GM12873 (cell line): ENCODE results near the gene EIF5A.

Experiments
- CTCF ChIP-seq: IDR thresholded peaks from 2 replicates; pipeline ENCODE4 v1.5.1; 2012; ENCODE audit warnings: low read depth, mild to moderate bottlenecking, moderate library complexity, low read length, control low read depth; ENCODE audit not compliant: insufficient read depth; ENCODE audit errors: missing control alignments

Gene EIF5A

DNA sequence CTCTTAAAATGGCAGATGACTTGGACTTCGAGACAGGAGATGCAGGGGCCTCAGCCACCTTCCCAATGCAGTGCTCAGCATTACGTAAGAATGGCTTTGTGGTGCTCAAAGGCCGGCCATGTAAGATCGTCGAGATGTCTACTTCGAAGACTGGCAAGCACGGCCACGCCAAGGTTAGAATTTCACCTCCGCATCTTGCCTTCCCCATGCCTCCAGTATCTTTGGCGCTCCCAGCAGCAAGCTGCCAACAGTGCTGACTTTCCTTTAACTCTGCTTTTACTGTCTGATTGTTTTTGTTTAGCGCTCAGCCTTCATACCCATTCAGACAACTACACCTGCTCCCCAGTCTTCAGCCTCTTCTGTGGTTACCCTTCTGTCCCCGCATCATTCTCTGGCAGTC is 2.2 kb downstream of the EIF5A start:
- TF ChIP-seq CTCF = no peak

- no peak for TF ChIP-seq CTCF
These were observed 3.8 kb downstream of the EIF5A start for GRCh38 chr17:7311110-7311705.

DNA sequence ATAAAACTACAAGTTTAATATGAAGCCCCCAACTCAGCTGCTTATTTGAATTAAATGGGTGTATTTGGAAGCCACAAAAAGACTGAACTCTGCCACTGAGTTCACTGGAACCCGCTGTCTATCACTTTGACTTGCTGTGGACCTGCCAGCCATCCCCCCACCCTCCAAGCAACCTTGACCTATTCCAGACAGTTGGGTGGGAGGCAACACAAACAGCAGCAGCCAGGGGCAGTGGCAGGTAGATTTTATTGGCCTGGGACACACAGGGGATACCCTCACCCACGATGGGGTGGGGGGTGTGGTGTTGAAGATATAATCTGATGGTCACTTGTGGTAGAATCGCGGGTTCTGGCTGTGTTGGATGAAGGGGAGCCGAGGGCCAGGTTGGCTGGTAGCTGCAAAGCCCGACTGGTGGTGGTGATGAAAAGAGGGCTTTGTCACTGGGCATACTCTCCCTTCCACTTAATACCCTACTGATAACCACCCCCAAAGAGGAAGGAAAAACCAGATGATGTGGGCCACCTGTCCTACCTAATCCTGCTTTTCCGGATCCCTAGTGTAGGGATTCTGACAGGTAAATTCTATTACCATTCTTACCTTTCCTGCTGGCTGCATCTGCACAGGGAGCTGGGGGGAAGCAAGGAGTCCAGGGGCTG is 5.1 kb downstream of the EIF5A start:
- TF ChIP-seq CTCF = no peak

DNA sequence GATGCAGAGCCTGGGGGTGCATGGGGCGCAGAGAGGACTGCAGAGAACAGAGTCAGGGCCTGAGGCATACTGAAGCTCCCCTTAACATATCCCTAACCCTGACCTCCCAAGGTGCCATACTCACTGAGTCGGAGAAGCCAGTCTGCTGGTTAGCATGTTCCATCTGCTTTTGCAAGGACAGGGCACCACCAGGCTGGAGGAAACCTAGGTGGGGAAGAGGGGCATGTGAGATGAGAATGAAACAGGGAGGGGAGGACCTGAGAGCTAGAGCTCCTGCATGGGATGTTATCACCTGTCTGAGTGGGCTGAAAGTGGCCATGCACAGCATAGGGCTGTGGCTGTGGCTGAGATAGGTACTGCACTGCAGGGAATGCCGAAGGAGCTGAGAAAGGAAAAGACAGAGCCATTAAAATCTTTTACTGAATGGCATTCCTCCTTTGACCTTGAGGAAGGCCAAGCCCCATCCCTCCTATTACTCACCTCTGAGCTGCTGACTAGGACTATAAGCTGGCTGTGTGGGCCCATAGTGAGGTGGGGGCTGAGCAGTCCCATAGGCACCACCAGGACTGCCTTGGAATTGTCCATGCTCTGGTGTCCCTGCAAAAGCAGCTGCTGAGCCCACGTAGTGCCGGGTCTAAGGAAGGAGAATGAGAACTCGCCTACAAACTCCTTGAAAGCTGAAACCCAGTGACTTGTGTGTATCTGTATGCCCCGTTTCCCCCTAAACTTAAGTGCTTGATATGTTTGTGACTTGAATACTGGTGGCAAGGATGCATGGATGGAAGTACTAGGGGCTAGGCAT is 5.9 kb downstream of the EIF5A start:
- peak; percentile 53 for TF ChIP-seq CTCF

- TF ChIP-seq CTCF = no peak
These were observed 6.7 kb downstream of the EIF5A start for GRCh38 chr17:7313890-7314718.

GRCh38 chr17:7314719-7315569 is 7.5 kb downstream of the EIF5A start, which contains the start of gene GPS2:
Gene GPS2, minus strand, starts transcription at chr17:7315360. Its CDS starts 308 bp downstream, at chr17:7315052.
- TF ChIP-seq CTCF = no peak
